Endodermal cell (in vitro differentiated cells): ENCODE measurements around the gene CASQ2. TPM values are rescaled to one million over a fixed set of nuclear protein-coding genes. Genes with fewer than 3 reads are reported as not detected.

ENCODE experiments used
- DNase-seq: peaks from one replicate; pipeline ENCODE4 v3.0.0-alpha.2; 2017
- H3K27ac ChIP-seq: 2 replicates; pipeline ENCODE4 v1.5.1; 2013; ENCODE audit warnings: mild to moderate bottlenecking, low read depth, low read length, moderate library complexity
- H3K27me3 ChIP-seq: 2 replicates; pipeline ENCODE4 v1.6.1; 2013; ENCODE audit warnings: mild to moderate bottlenecking, low read length, moderate library complexity; ENCODE audit not compliant: insufficient read depth, control insufficient read depth, poor library complexity, severe bottlenecking
- H3K36me3 ChIP-seq: 2 replicates; pipeline ENCODE4 v1.7.0; 2013; ENCODE audit warnings: mild to moderate bottlenecking, low read length, moderate library complexity; ENCODE audit not compliant: control insufficient read depth, insufficient read depth
- H3K4me1 ChIP-seq: one replicate; pipeline ENCODE4 v1.7.0; 2013; ENCODE audit warnings: low read length; ENCODE audit not compliant: control insufficient read depth, insufficient read depth
- H3K4me3 ChIP-seq: 2 replicates; pipeline ENCODE4 v1.5.1; 2013; ENCODE audit warnings: mild to moderate bottlenecking, low read length, moderate library complexity
- H3K9ac ChIP-seq: 2 replicates; pipeline ENCODE4 v1.6.1; 2013; ENCODE audit warnings: mild to moderate bottlenecking, low read length, moderate library complexity; ENCODE audit not compliant: poor library complexity, severe bottlenecking; ENCODE audit errors: extremely low read depth
- H3K9me3 ChIP-seq: 2 replicates; pipeline ENCODE4 v1.6.1; 2013; ENCODE audit warnings: mild to moderate bottlenecking, low read length, moderate library complexity; ENCODE audit not compliant: control insufficient read depth
- H3K27ac Mint-ChIP-seq: 2 replicates; pipeline ENCODE4 v1.8.0; 2020; ENCODE audit warnings: mixed read lengths
- H3K27me3 Mint-ChIP-seq: 2 replicates; pipeline ENCODE4 v1.8.0; 2021; ENCODE audit warnings: mild to moderate bottlenecking, mixed read lengths; ENCODE audit not compliant: insufficient read depth
- H3K36me3 Mint-ChIP-seq: 2 replicates; pipeline ENCODE4 v1.8.0; 2020; ENCODE audit warnings: low read depth, mixed read lengths
- H3K4me1 Mint-ChIP-seq: 2 replicates; pipeline ENCODE4 v1.8.0; 2020; ENCODE audit warnings: mixed read lengths
- H3K4me3 Mint-ChIP-seq: 2 replicates; pipeline ENCODE4 v1.8.0; 2020; ENCODE audit warnings: mild to moderate bottlenecking, moderate library complexity, mixed read lengths
- H3K9me3 Mint-ChIP-seq: 2 replicates; pipeline ENCODE4 v1.8.0; 2020; ENCODE audit warnings: mild to moderate bottlenecking, mixed read lengths
- CTCF ChIP-seq: fragments of 200-600 bp; sonication (generic); conservative IDR thresholded peaks from 2 replicates; pipeline ENCODE4 v1.5.0; 2021; ENCODE audit warnings: antibody characterized with exemption, mild to moderate bottlenecking
- WGBS, 2 experiments: methylation state at CpG; one replicate each; pipeline versions ENCODE4 v1.1.5 to v1.1.7; 2013; ENCODE audit warnings: missing lambda C conversion rate in 2 of 2, mixed read lengths in 1 of 2; ENCODE audit not compliant: insufficient coverage in 1 of 2, insufficient read length in 1 of 2; 5-methylcytosine and 5-hydroxymethylcytosine counted together
- total RNA-seq, 2 donors: library from RNA; stranded (reverse); fragmentation: NEBNext Ultra II Directional in 1 of 2; extraction: Animal tissue kit (Norgen Biotek cat#: 25700) in 1 of 2; gene quantifications; 2 replicates in 1 of 2; 3 replicates in 1 of 2; pipeline ENCODE4 v1.2.1, GENCODE V29; 2021

CASQ2 gene
- total RNA-seq, 2 donors from 2014 or later, result not detected

- H3K4me3 ChIP-seq, result no peak overlapping the region
- Mint-ChIP-seq H3K27ac (peak overlapping the region; percentile 7), H3K4me1 (peaks cover 24% of the 10 kb centered on the region), H3K4me3 (no peak overlapping the region), H3K27me3 (no peaks in the 10 kb centered on the region), H3K36me3 (peaks cover 80% of the 10 kb centered on the region), H3K9me3 (no peaks in the 10 kb centered on the region)
- peaks cover 6% of the 10 kb centered on the region for H3K9me3 ChIP-seq
- peaks cover 10% of the 10 kb centered on the region for H3K4me1 ChIP-seq
- no peak for TF ChIP-seq CTCF
- no peak overlapping the region for H3K27ac ChIP-seq
- WGBS, 2 experiments, result 90 to 95% methylated on average over 12 to 19 of the region's 19 CpGs
- peaks cover 96% of the 10 kb centered on the region for H3K36me3 ChIP-seq
- DNase-seq, result no peak
- H3K27me3 ChIP-seq, result no peaks in the 10 kb centered on the region
- H3K9ac ChIP-seq, result no peak overlapping the region
Measured at GRCh38 chr1:115671176-115671934, 97.2 kb downstream of the CASQ2 start.

- peaks cover 96% of the 10 kb centered on the region for H3K36me3 ChIP-seq
- H3K9me3 ChIP-seq, result peaks cover 6% of the 10 kb centered on the region
- Mint-ChIP-seq H3K4me1 (peaks cover 19% of the 10 kb centered on the region), H3K36me3 (peaks cover 80% of the 10 kb centered on the region), H3K27me3 (no peaks in the 10 kb centered on the region), H3K9me3 (no peaks in the 10 kb centered on the region), H3K27ac (peak overlapping the region; percentile 7), H3K4me3 (no peak overlapping the region)
- WGBS, 2 experiments, result 91 to 97% methylated on average over 4 to 14 of the region's 14 CpGs
- H3K27ac ChIP-seq, result no peak overlapping the region
- H3K4me3 ChIP-seq, result no peak overlapping the region
- peaks cover 12% of the 10 kb centered on the region for H3K4me1 ChIP-seq
- TF ChIP-seq CTCF, result no peak
- DNase-seq, result no peak
- no peaks in the 10 kb centered on the region for H3K27me3 ChIP-seq
- H3K9ac ChIP-seq, result no peak overlapping the region
Measured at GRCh38 chr1:115670476-115671175, 97.9 kb downstream of the CASQ2 start.

GRCh38 chr1:115669886-115670285 is 98.6 kb downstream of the CASQ2 start:
- H3K27ac ChIP-seq, result no peak overlapping the region

More at GRCh38 chr1:115669886-115670285, 98.6 kb downstream of the CASQ2 start:
- Mint-ChIP-seq H3K4me1 (peaks cover 19% of the 10 kb centered on the region), H3K27ac (no peak overlapping the region), H3K4me3 (no peak overlapping the region), H3K36me3 (peaks cover 86% of the 10 kb centered on the region), H3K9me3 (no peaks in the 10 kb centered on the region), H3K27me3 (no peaks in the 10 kb centered on the region)
- DNase-seq, result no peak
- WGBS, 2 experiments, result 100% methylated on average over 1 of the region's 1 CpG
- TF ChIP-seq CTCF, result no peak
- H3K27me3 ChIP-seq, result no peaks in the 10 kb centered on the region
- H3K9ac ChIP-seq, result no peak overlapping the region
- peaks cover 6% of the 10 kb centered on the region for H3K9me3 ChIP-seq
- H3K4me1 ChIP-seq, result peaks cover 12% of the 10 kb centered on the region
- no peak overlapping the region for H3K4me3 ChIP-seq
- peaks cover 97% of the 10 kb centered on the region for H3K36me3 ChIP-seq
